ENCODE results near the gene TGFBR3.

GRCh38 chr1:91891454-91891853 lies 5.5 kb upstream of the TGFBR3 start:
- TF ChIP-seq POLR2A (IDR thresholded peaks at IDR 0.05; ENCODE audit: low read length) (no peak), GATA1 (IDR thresholded peaks at IDR 0.05; ENCODE audit: low read depth, low read length) (no peak)

All from erythroblast (primary cell).